GM18951 (cell line): ENCODE data around the gene FBXW4.

Experiments
- POLR2A ChIP-seq: IDR thresholded peaks from 4 replicates; pipeline ENCODE4 v1.6.1; 2011; ENCODE audit warnings: mild to moderate bottlenecking; ENCODE audit not compliant: insufficient read length, insufficient read depth; ENCODE audit errors: extremely low read depth
- in situ Hi-C: fragments of 300-500 bp; cut with MboI; formaldehyde crosslinking; loops from one replicate; pipeline ENCODE4 v1.12.0; 2022; ENCODE audit warnings: low sequenced_read_pairs, mixed read lengths, inconsistent platforms; ENCODE audit not compliant: unreplicated experiment

Gene FBXW4, protein sequence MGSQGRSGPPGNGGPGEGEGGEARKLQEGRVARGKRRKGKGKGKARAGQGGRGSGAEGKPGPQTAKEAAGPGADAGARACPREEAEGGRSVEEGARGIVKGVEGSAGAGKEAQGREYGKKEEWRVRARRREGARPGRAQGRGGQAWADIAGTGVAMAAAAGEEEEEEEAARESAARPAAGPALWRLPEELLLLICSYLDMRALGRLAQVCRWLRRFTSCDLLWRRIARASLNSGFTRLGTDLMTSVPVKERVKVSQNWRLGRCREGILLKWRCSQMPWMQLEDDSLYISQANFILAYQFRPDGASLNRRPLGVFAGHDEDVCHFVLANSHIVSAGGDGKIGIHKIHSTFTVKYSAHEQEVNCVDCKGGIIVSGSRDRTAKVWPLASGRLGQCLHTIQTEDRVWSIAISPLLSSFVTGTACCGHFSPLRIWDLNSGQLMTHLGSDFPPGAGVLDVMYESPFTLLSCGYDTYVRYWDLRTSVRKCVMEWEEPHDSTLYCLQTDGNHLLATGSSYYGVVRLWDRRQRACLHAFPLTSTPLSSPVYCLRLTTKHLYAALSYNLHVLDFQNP

GRCh38 chr10:101694674-101695403 is at the start of gene FBXW4:
FBXW4 (minus strand) TSS chr10:101695170; CDS start chr10:101695105, 65 bp downstream.
- peak; percentile 96 for TF ChIP-seq POLR2A
- in situ Hi-C loops = no loop called here

- in situ Hi-C loops = no loop called here
- no peak for TF ChIP-seq POLR2A
Observed at GRCh38 chr10:101744267-101744666, 49.3 kb upstream of the FBXW4 start.

- no peak for TF ChIP-seq POLR2A
- in situ Hi-C loops = no loop called here
Observed at GRCh38 chr10:101741938-101742337, 47.0 kb upstream of the FBXW4 start.

GRCh38 chr10:101736666-101737065 is 41.7 kb upstream of the FBXW4 start:
- in situ Hi-C loops = no loop called here
- TF ChIP-seq POLR2A = no peak

GRCh38 chr10:101732096-101732495 is 37.1 kb upstream of the FBXW4 start:
- in situ Hi-C loops = no loop called here

GRCh38 chr10:101726115-101726387 is 31.1 kb upstream of the FBXW4 start:
- in situ Hi-C loops = no loop called here
- no peak for TF ChIP-seq POLR2A

More at GRCh38 chr10:101732096-101732495, 37.1 kb upstream of the FBXW4 start:
- TF ChIP-seq POLR2A = no peak

GRCh38 chr10:101725296-101726114 is 30.5 kb upstream of the FBXW4 start:
- TF ChIP-seq POLR2A = no peak
- in situ Hi-C loops = no loop called here

DNA sequence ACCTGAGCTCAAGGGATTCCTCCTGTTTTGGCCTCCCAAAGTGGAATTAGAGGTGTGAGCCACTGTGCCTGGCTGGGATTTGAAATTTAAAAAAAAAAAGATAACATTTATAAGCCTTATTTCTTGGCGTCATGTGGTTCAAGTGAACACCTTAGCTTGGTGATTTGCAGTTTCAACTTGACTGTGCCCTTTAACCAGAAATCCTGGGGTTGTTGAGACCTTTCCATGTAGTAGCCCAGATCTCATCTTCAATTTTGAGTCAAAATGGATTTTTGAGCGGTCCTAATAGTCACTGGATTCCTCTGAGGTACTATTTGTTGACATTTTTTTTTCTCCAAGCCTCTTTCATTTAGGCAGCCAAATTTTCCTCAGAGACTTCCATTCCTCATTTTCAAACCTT is 29.5 kb upstream of the FBXW4 start:
- in situ Hi-C loops = no loop called here
- TF ChIP-seq POLR2A = no peak

DNA sequence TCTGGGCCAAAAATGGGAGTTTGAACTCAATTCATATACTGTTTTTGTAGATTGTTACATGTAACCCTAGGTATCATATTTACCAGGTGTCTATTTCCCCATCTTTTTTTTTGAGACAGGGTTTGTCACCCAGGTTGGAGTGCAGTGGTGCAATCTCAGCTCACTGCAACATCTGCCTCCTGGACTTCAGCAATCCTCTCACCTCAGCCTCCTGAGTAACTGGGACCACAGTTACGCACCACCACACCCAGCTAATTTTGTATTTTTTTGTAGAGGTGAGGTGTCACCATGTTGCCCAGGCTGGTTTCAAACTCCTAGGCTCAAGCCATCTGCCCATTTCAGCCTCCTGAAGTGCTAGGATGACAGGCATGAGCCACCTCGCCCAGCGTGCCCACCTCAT is 28.2 kb upstream of the FBXW4 start:
- no peak for TF ChIP-seq POLR2A
- in situ Hi-C loops = no loop called here

DNA sequence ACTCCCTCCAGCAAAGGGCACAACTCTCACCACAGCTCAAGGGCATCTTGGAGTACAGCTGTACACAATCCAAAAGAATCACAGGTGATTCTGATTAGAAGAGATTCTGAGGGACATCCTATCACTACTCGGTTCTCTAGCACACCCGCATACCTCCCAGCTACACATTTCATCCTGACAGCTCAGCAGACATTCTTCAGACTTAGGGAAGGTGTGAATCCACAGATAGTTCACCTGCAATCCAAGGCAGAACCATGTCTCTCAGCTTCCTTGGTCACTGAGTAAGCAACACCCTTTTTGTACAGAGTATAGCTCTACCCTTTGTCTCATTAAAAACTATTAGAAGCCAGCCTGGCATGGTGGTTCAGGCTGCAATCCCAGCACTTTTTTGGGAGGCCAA is 26.8 kb upstream of the FBXW4 start:
- TF ChIP-seq POLR2A = no peak
- in situ Hi-C loops = no loop called here

- TF ChIP-seq POLR2A = no peak
- in situ Hi-C loops = no loop called here
Observed at GRCh38 chr10:101720606-101721230, 25.7 kb upstream of the FBXW4 start.

DNA sequence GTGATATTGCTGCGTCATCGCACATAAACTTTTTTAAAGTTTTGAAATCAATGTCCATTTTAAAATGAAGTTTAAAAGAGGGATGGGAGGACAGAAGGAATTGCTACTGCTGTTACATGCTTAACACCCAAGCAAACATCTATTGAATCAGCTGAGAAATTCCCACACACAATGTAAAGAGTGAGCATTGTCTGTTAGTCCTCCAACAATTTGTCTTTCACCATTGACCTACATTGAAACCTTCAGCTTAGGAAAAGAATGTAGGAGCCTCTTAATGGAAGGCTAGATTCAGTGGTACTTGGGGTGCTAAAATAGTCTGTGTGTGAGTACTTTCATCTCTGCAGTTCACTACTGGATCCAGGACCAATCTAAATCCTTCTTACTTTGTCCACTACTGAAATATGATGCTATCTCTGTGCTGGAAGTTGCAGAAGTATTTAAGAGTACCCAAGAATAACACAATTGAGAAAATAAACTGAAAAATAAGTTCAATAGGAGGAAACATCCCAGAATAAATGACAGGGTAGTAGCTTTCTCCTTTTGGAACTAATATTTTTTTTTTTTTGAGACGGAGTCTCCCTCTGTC is 23.8 kb upstream of the FBXW4 start:
- in situ Hi-C loops = no loop called here
- TF ChIP-seq POLR2A = no peak
